SK-N-SH (cell line): ENCODE results near the gene TUFM. TPM values are rescaled to one million over a fixed set of nuclear protein-coding genes. Genes with fewer than 3 reads are reported as not detected.

Experiments used
- CTCF ChIA-PET: fragments of 300-600, 350-600 bp; formaldehyde crosslinking; extraction: SDS; loops from one replicate; lab custom pipeline; 2021; lab: Yijun Ruan, JAX
- POLR2A ChIA-PET: fragments of 350-600 bp; sonication (Branson Sonifier 250); formaldehyde crosslinking; extraction: SDS; loops from one replicate; lab custom pipeline; 2020; ENCODE audit warnings: antibody characterized with exemption, inconsistent platforms; lab: Yijun Ruan, JAX
- DNase-seq: peaks from one replicate; pipeline ENCODE4 v3.0.0; 2012
- H2AFZ ChIP-seq: fragments of 200-600 bp; sonication (generic); 2 replicates; pipeline ENCODE4 v1.8.1; 2016; ENCODE audit warnings: antibody characterized with exemption, mild to moderate bottlenecking, low read depth
- H3F3A ChIP-seq: fragments of 200-600 bp; sonication (generic); replicated peaks from 2 replicates; pipeline ENCODE3; 2016; ENCODE audit warnings: antibody characterized with exemption, mild to moderate bottlenecking; ENCODE audit not compliant: insufficient read depth
- H3K27ac ChIP-seq, 2 experiments: fragments of 200-500 bp in 1 of 2; fragments of 200-600 bp in 1 of 2; sonication (Bioruptor generic) in 1 of 2; sonication (generic), shearing (Covaris generic) in 1 of 2; 2 replicates each; pipeline versions ENCODE4 v1.5.1 to v1.6.1; 2014 to 2016; ENCODE audit warnings: low read depth in 2 of 2, inconsistent platforms in 1 of 2, low read length in 1 of 2, mild to moderate bottlenecking in 1 of 2, mixed read lengths in 1 of 2
- H3K27me3 ChIP-seq: fragments of 200-600 bp; sonication (generic), shearing (Covaris generic); 2 replicates; pipeline ENCODE4 v1.6.1; 2016; ENCODE audit warnings: mixed run types; ENCODE audit not compliant: insufficient read depth
- H3K36me3 ChIP-seq, 2 experiments: fragments of 200-500 bp in 1 of 2; fragments of 200-600 bp in 1 of 2; sonication (Bioruptor generic) in 1 of 2; sonication (generic) in 1 of 2; replicated peaks in 1 of 2; 2 replicates each; pipeline versions ENCODE3 to v1.5.1; 2014 to 2016; ENCODE audit warnings: low read length in 1 of 2, mild to moderate bottlenecking in 1 of 2; ENCODE audit not compliant: insufficient read depth in 2 of 2, control insufficient read depth in 1 of 2
- H3K4me1 ChIP-seq, 2 experiments: fragments of 200-500 bp in 1 of 2; fragments of 200-600 bp in 1 of 2; sonication (Bioruptor generic) in 1 of 2; sonication (generic), shearing (Covaris generic) in 1 of 2; 2 replicates each; pipeline versions ENCODE4 v1.5.1 to v1.6.1; 2014 to 2016; ENCODE audit warnings: low read depth in 1 of 2, low read length in 1 of 2, mixed run types in 1 of 2; ENCODE audit not compliant: insufficient read depth in 2 of 2, control insufficient read depth in 1 of 2
- H3K4me2 ChIP-seq: fragments of 200-600 bp; sonication (generic), shearing (Covaris generic); 2 replicates; pipeline ENCODE4 v1.6.1; 2017; ENCODE audit warnings: mixed run types
- H3K4me3 ChIP-seq, 2 experiments: fragments of 200-500 bp in 1 of 2; fragments of 200-600 bp in 1 of 2; sonication (Bioruptor generic) in 1 of 2; sonication (generic), shearing (Covaris generic) in 1 of 2; 2 replicates each; pipeline versions ENCODE4 v1.5.1 to v1.8.1; 2014 to 2016; ENCODE audit warnings: low read depth in 2 of 2, inconsistent platforms in 1 of 2, low read length in 1 of 2, mild to moderate bottlenecking in 1 of 2, mixed read lengths in 1 of 2, moderate library complexity in 1 of 2
- H3K79me2 ChIP-seq: fragments of 200-600 bp; sonication (generic); 2 replicates; pipeline ENCODE4 v1.8.1; 2017; ENCODE audit warnings: mild to moderate bottlenecking; ENCODE audit not compliant: insufficient read depth
- H3K9ac ChIP-seq: fragments of 200-600 bp; sonication (generic); 2 replicates; pipeline ENCODE4 v1.6.1; 2017; ENCODE audit warnings: mixed run types
- H3K9me2 ChIP-seq: fragments of 200-600 bp; sonication (generic); 2 replicates; pipeline ENCODE4 v1.6.1; 2017; ENCODE audit warnings: mixed run types
- H3K9me3 ChIP-seq: fragments of 200-600 bp; sonication (generic); 2 replicates; pipeline ENCODE4 v1.6.1; 2017; ENCODE audit warnings: mixed run types, mild to moderate bottlenecking, moderate library complexity
- H4K20me1 ChIP-seq: fragments of 200-600 bp; sonication (generic); 2 replicates; pipeline ENCODE4 v1.6.1; 2017; ENCODE audit warnings: mild to moderate bottlenecking, mixed run types; ENCODE audit not compliant: insufficient read depth
- ELF1 ChIP-seq: IDR thresholded peaks from 2 replicates; pipeline ENCODE4 v1.4.0; 2012
- EP300 ChIP-seq, 2 experiments: IDR thresholded peaks; 2 replicates each; pipeline versions ENCODE4 v1.4.0 to v1.6.1; 2012; ENCODE audit warnings: borderline replicate concordance in 1 of 2, low read depth in 1 of 2, low read length in 1 of 2
- FOXM1 ChIP-seq: IDR thresholded peaks from 2 replicates; pipeline ENCODE4 v1.4.0; 2012; ENCODE audit warnings: low read depth, mild to moderate bottlenecking
- IRF3 ChIP-seq: fragments of 150-350 bp; IDR thresholded peaks from 2 replicates; pipeline ENCODE4 v1.6.1; 2016; ENCODE audit warnings: mild to moderate bottlenecking, low read depth, low read length
- MAX ChIP-seq: IDR thresholded peaks from 2 replicates; pipeline ENCODE4 v1.4.0; 2012; ENCODE audit warnings: low read depth
- MEF2A ChIP-seq: IDR thresholded peaks from 2 replicates; pipeline ENCODE4 v1.4.0; 2012; ENCODE audit warnings: low read depth, borderline replicate concordance
- PBX3 ChIP-seq: IDR thresholded peaks from 2 replicates; pipeline ENCODE4; 2012
- POLR2AphosphoS5 ChIP-seq: IDR thresholded peaks from 2 replicates; pipeline ENCODE4 v1.6.1; 2012; ENCODE audit warnings: low read depth, low read length
- REST ChIP-seq: IDR thresholded peaks from 2 replicates; pipeline ENCODE4 v1.6.1; 2012; ENCODE audit warnings: mild to moderate bottlenecking, low read depth, low read length, moderate library complexity
- RFX5 ChIP-seq: IDR thresholded peaks from 2 replicates; pipeline ENCODE4 v1.6.1; 2012; ENCODE audit warnings: mild to moderate bottlenecking, improper control_type of control experiment, low read length
- RXRA ChIP-seq: IDR thresholded peaks from 2 replicates; pipeline ENCODE4 v1.4.0; 2012; ENCODE audit warnings: low read depth, mild to moderate bottlenecking, borderline replicate concordance
- SIN3A ChIP-seq: IDR thresholded peaks from 2 replicates; pipeline ENCODE4 v1.6.1; 2012; ENCODE audit warnings: low read depth, mild to moderate bottlenecking, low read length, moderate library complexity, borderline replicate concordance
- SMC3 ChIP-seq: IDR thresholded peaks from 2 replicates; pipeline ENCODE4 v1.6.1; 2012; ENCODE audit warnings: low read depth, low read length, improper control_type of control experiment
- TAF1 ChIP-seq: IDR thresholded peaks from 2 replicates; pipeline ENCODE4 v1.6.1; 2012; ENCODE audit warnings: low read depth, mild to moderate bottlenecking, low read length, moderate library complexity, borderline replicate concordance
- TCF12 ChIP-seq: IDR thresholded peaks from 2 replicates; pipeline ENCODE4 v1.4.0; 2012
- USF1 ChIP-seq: IDR thresholded peaks from 2 replicates; pipeline ENCODE4 v1.4.0; 2012; ENCODE audit warnings: low read depth, borderline replicate concordance
- USF2 ChIP-seq: fragments of 150-350 bp; IDR thresholded peaks from 2 replicates; pipeline ENCODE4 v1.6.1; 2017; ENCODE audit warnings: antibody characterized with exemption, low read length, low read depth, borderline replicate concordance
- YY1 ChIP-seq: IDR thresholded peaks from 2 replicates; pipeline ENCODE4 v1.4.0; 2012; ENCODE audit warnings: low read depth, mild to moderate bottlenecking
- ZBTB33 ChIP-seq: IDR thresholded peaks from 2 replicates; pipeline ENCODE4 v1.4.0; 2012; ENCODE audit warnings: low read depth, borderline replicate concordance
- WGBS: methylation state at CpG from one replicate; pipeline ENCODE4 v1.1.6; 2017; ENCODE audit warnings: low lambda C conversion rate; 5-methylcytosine and 5-hydroxymethylcytosine counted together
- polyA plus RNA-seq, 3 experiments: library from polyadenylated mRNA; depleted of rRNA; stranded (reverse); fragments of >200 nt; gene quantifications; 2 replicates each; pipeline ENCODE4 v1.2.3, GENCODE V29; 2012

Gene TUFM
- polyA plus RNA-seq, 1 of the 3 experiments (the other 2 are of a cell fraction): 358 TPM

- TF ChIP-seq USF1: no peak
- TF ChIP-seq REST: no peak
- TF ChIP-seq MAX: no peak
Observed at GRCh38 chr16:28843766-28844165, 2.4 kb downstream of the TUFM start (continued).

- POLR2A ChIA-PET: interaction anchor here (0.8 to 1.2 kb wide), 3 partner anchors 14 to 47 kb away, joined by 3 read pairs; partner anchors contain the start of gene SH2B1
- H3K4me3 ChIP-seq: no peak overlapping the region
- no peaks in the 10 kb centered on the region for H3K9me2 ChIP-seq
- DNase-seq: no peak
- H3K27me3 ChIP-seq: no peaks in the 10 kb centered on the region
- H3K9me3 ChIP-seq: no peaks in the 10 kb centered on the region
- no peak overlapping the region for H3K9ac ChIP-seq
- peaks cover 25 to 29% of the 10 kb centered on the region in 2 experiments for H3K36me3 ChIP-seq
- peaks cover 41% of the 10 kb centered on the region for H3K79me2 ChIP-seq
- H4K20me1 ChIP-seq: no peaks in the 10 kb centered on the region
- 98% methylated on average over 7 of the region's 7 CpGs for WGBS
- H2AFZ ChIP-seq: no peak overlapping the region
- no peak overlapping the region for H3K27ac ChIP-seq
- CTCF ChIA-PET: interaction anchor here (1.2 kb wide), 1 partner anchor 15 kb away, joined by 4 read pairs; no protein-coding TSS in a partner anchor
- peaks cover 38% of the 10 kb centered on the region for H3F3A ChIP-seq
- H3K4me1 ChIP-seq: peaks cover 7 to 14% of the 10 kb centered on the region in 2 experiments; a peak in 1 of 4 replicates
- no peak overlapping the region for H3K4me2 ChIP-seq
- no peak for TF ChIP-seq EP300 (IDR thresholded peaks at IDR 0.05; ENCODE audit: borderline replicate concordance in 1 of 2, low read depth in 1 of 2, low read length in 1 of 2)
- TF ChIP-seq RXRA: no peak
- no peak for TF ChIP-seq YY1
- no peak for TF ChIP-seq SMC3
- no peak for TF ChIP-seq MAX
- no peak for TF ChIP-seq RFX5
- no peak for TF ChIP-seq TAF1
- no peak for TF ChIP-seq MEF2A
- no peak for TF ChIP-seq PBX3
- TF ChIP-seq USF2: no peak
- no peak for TF ChIP-seq ZBTB33
- no peak for TF ChIP-seq SIN3A
- no peak for TF ChIP-seq TCF12
- TF ChIP-seq FOXM1: no peak
- no peak for TF ChIP-seq ELF1
- no peak for TF ChIP-seq IRF3
- no peak for TF ChIP-seq POLR2AphosphoS5
Observed at GRCh38 chr16:28842696-28843095, 3.5 kb downstream of the TUFM start.
